ENCODE results near the gene RFTN1. TPM values are rescaled to one million over a fixed set of nuclear protein-coding genes. Genes with fewer than 3 reads are reported as not detected.

RFTN1 gene
- total and polyA plus RNA-seq, 2 of the 8 experiments (the other 6 are each of a cell fraction or from before 2014, with no cell fraction given) = 4.6 to 6.7 TPM

DNA sequence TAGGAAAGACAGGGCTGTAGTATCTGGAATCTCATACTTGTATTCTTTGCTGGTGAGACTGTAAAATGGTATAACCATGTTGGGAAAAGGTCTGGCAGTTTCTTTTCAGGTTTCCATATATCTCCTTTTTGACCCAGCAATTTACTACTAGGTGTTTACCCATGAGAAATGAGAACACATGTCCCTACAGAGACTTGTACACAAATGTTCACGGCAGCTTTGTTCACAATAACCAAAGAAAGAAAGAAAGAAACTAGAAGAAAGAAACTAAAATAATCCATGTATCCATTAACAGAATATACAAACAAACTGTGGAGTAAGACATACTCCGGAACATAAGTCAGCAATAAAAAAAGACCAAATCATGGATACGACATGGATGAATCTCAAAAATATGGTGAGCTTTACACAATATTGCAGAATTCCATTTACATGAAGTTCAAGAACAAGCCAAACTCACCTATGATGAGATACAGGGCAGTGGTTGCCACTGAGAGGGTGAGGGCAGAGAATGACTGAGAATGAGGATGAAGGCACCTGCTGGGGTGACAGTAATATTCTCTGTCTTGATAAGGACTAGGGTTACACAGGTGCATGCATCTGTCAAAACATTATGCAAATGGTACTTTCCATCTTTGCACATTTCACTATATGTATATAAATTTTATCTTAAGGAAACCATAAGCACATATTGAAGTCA is 2.7 kb downstream of the RFTN1 start:
- H2BK15ac ChIP-seq (ENCODE audit: low read length) = no peak overlapping the region
- no peaks in the 10 kb centered on the region for H3K36me3 ChIP-seq (ENCODE audit: control insufficient read depth in 2 of 4, insufficient read depth in 4 of 4, low read length in 3 of 4)
- H2BK5ac ChIP-seq (ENCODE audit: low read depth, low read length) = no peak overlapping the region
- ChIA-PET CTCF (ENCODE audit: partially characterized antibody) (interaction anchor here (1.5 to 2.7 kb wide), 3 partner anchors 17 to 221 kb away, joined by 3 to 13 read pairs (median 8); no protein-coding TSS in a partner anchor), POLR2A (ENCODE audit: partially characterized antibody) (no interaction called here)
- no peak overlapping the region for H4K91ac ChIP-seq (replicated peaks; ENCODE audit: insufficient read length, low read length)
- no peak overlapping the region for H3K27ac ChIP-seq (ENCODE audit: low read depth, low read length)
- no peak overlapping the region for H3K14ac ChIP-seq (ENCODE audit: insufficient read length)
- DNase-seq (ENCODE audit: low read depth in 1 of 2, low spot score in 2 of 2) (no peak), FAIRE-seq (no peak)
- no peak for TF ChIP-seq CREB1 (IDR thresholded peaks at IDR 0.05)
- H3K9me3 ChIP-seq (ENCODE audit: insufficient read depth in 2 of 2, low read depth in 1 of 2, low read length in 1 of 2) = no peaks in the 10 kb centered on the region
- no peak overlapping the region for H3K4me3 ChIP-seq (ENCODE audit: extremely low read depth in 1 of 4, insufficient read depth in 2 of 4, low read depth in 3 of 4, low read length in 4 of 4)
- H3K27me3 ChIP-seq (replicated peaks in 1 of 4; ENCODE audit: control insufficient read depth in 3 of 4, extremely low read depth in 1 of 4, insufficient read depth in 3 of 4, low read length in 3 of 4) = peaks cover 15 to 33% (median 31%) of the 10 kb centered on the region in 4 experiments
- peaks cover 3 to 21% (median 6%) of the 10 kb centered on the region in 4 experiments; a peak in 6 of 7 replicates for H3K4me1 ChIP-seq (replicated peaks in 1 of 4; ENCODE audit: control insufficient read depth in 3 of 4, insufficient read depth in 4 of 4, low read length in 3 of 4)
- H3K56ac ChIP-seq (replicated peaks; ENCODE audit: insufficient read length, low read depth, low read length) = no peak overlapping the region
- no peak overlapping the region for H3K4me2 ChIP-seq (ENCODE audit: insufficient read depth in 1 of 2, low read depth in 2 of 2, low read length in 2 of 2)
- 89% methylated on average over 3 of the region's 3 CpGs; no CpG with 5 or more reads in 1 of the 2 experiments for WGBS, 2 experiments (ENCODE audit: extremely low coverage in 1 of 2, insufficient coverage in 1 of 2, insufficient read length in 1 of 2, insufficient replicate concordance in 2 of 2, low coverage in 1 of 2, low lambda C conversion rate in 2 of 2, missing lambda C conversion rate in 1 of 2)
- H3K23me2 ChIP-seq (ENCODE audit: low read depth, low read length) = peaks cover 14% of the 10 kb centered on the region; the same call in 1 of the 2 replicates
- no peak overlapping the region for H3K23ac ChIP-seq (ENCODE audit: insufficient read length)
- H3K9ac ChIP-seq (replicated peaks in 1 of 4; ENCODE audit: extremely low read depth in 1 of 4, low read depth in 3 of 4, low read length in 3 of 4) = no peak overlapping the region
- H4K8ac ChIP-seq (ENCODE audit: extremely low read depth, insufficient read depth, low read length) = no peak overlapping the region
- no peak overlapping the region for H3K18ac ChIP-seq (ENCODE audit: extremely low read depth, low read length)
- H2AFZ ChIP-seq (ENCODE audit: low read length) = no peak overlapping the region
- H2BK12ac ChIP-seq (ENCODE audit: low read depth, low read length) = no peak overlapping the region
- H2BK120ac ChIP-seq (replicated peaks; ENCODE audit: low read depth, low read length) = no peak overlapping the region
- no peak overlapping the region for H3K4ac ChIP-seq (replicated peaks; ENCODE audit: insufficient read length, low read depth, low read length)
- no peak overlapping the region for H2AK5ac ChIP-seq (ENCODE audit: low read depth, low read length)
- no peaks in the 10 kb centered on the region for H3K79me2 ChIP-seq (ENCODE audit: control insufficient read depth in 1 of 2, insufficient read depth in 2 of 2, low read length in 2 of 2)
- no peak overlapping the region for H4K5ac ChIP-seq (ENCODE audit: insufficient read length, low read depth, low read length)
- H2BK20ac ChIP-seq (ENCODE audit: low read length) = no peak overlapping the region
- peaks cover 0 to 3% of the 10 kb centered on the region in 2 experiments for H4K20me1 ChIP-seq (replicated peaks in 1 of 2; ENCODE audit: control insufficient read depth in 1 of 2, insufficient read depth in 2 of 2, low read length in 2 of 2)
- H3K79me1 ChIP-seq (ENCODE audit: low read depth, low read length) = no peaks in the 10 kb centered on the region

All from H1 (cell line).